IPS DF 4.7 (cell line): ENCODE data around the gene ARHGAP6.
"Not testable (repeated sequence)": the region's sequence is repeated elsewhere in the genome, so short reads cannot be mapped to it uniquely, and the experiment has no call there.

Experiments used
- DNase-seq: peaks from one replicate; pipeline ENCODE4 v3.0.0-alpha.2; 2013; ENCODE audit warnings: low spot score; ENCODE audit errors: extremely low read depth

ARHGAP6 gene

DNA sequence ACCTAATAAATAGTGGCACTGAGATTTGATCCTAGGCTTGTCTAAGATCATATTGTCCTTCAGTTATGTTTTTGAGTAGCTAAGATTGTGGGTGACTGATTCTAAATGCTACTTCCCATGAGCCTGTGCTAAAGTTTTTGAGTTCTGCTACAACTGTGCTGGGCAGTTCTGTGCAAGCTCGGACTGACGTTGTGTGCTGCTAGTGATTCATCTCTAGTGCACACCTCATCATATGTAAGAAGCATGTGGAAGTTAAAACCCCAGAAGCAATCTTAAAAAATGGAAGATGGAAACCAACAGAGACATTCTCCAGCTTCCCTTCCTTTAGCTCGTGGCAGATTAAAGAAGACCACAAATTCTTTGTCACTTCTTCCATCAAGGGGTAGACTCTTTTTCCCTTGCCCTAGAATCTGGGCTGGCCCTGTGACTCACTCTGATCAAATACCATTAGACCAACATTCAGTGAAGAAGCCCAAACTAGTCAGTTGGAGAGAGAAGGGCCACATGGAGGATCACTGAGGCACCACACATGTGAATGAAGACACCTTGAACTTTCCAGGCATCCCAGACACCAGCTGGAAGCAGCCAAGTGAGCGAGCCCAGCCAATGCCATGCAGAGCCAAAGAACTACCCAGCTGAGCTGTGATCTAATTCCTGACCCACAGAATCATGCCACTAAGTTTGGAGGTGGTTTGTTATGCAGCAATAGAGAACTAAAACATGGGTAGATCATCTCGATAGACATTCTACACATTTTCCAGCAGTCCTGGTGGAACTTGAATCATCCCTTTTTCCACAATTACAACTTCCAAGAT, 16.8 kb downstream of the ARHGAP6 start:
- no peak for DNase-seq

GRCh38 chrX:11647138-11647537, 18.6 kb downstream of the ARHGAP6 start:
- DNase-seq: no peak

DNA sequence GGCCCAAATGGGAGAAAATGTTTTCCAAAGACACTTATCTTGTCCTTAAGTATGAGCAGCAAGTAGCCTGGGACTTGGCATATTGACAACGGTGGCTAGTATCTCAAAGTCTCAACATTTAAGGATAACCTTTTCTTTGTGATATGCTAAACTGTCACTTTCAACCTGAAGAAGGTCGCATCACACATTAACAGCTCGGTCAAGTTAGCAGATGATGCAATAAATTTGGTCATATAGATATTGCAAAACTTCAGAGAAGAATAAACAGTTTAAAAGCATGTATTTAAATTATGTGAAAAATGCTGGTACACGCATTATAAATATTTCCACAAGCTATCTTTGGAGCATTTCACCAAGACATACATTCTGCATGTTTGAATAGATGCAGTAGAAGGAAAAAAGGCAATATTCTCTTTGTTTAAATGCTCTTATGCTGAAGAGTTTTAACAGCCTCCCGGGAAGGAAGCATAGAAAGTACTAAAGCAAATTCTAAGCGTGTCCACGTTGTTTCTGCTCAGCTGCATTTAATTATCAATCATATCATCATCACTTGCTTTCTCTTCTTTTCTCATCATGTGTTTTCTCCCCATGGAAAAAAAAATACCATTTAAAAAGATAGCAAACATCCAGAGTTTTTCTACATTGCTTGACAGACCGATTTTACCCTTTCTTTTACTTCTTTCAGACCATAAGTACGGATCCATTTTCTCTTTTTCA, 24.2 kb downstream of the ARHGAP6 start:
- no peak for DNase-seq

- no peak for DNase-seq
Measured at GRCh38 chrX:11640089-11640488, 25.6 kb downstream of the ARHGAP6 start.

GRCh38 chrX:11632732-11633131, 33.0 kb downstream of the ARHGAP6 start:
- DNase-seq: no peak

DNA sequence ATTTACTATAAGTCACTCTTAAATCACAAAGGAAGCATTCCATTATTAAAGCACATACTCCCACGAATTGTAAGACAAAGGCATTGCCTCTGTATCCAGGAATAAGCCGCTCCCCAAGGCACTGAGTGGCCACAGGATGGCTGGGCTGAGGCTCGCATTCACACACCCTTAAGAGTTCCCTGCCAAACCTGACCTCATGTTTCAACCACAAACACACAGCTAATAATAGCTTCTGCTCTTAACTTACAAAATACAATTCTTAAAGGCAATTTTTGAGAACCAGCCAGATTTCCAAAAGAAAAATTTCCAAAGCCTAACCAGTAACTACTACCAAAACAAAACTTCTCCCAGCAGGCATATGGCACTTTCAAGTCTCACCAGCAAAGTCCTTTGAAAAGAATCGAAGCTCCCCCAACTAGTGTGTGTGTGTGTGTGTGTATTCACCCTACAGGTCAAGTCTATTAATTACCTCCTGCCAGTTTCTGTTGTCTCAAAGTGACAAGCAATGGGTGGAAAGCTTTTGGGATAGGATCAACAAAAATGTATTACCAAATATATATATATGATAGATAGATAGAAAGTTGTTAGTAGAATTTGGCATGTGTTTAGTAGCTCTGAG, 36.0 kb downstream of the ARHGAP6 start:
- DNase-seq: no peak

DNA sequence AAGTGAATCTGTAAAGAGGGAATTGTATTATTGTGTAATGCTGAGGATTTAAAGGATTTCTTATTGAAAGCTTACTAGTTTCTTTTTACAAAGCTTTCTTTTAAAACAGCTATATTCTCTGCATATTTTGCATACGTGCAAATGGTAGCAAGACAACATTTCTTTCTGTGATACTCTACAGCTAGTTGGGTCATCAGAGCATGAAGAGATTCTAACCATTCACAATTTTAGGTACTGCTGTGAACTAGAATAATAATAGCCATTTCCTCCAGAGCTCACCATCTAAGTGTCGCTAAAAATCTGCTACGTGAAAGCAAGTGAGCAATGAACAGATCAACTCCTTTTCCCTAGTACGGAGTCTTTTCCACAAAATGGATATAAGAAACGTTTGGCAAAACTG, 37.3 kb downstream of the ARHGAP6 start:
- DNase-seq: no peak

GRCh38 chrX:11626351-11626750, 39.4 kb downstream of the ARHGAP6 start:
- DNase-seq: no peak

- DNase-seq: no peak
Measured at GRCh38 chrX:11619441-11619840, 46.3 kb downstream of the ARHGAP6 start.

DNA sequence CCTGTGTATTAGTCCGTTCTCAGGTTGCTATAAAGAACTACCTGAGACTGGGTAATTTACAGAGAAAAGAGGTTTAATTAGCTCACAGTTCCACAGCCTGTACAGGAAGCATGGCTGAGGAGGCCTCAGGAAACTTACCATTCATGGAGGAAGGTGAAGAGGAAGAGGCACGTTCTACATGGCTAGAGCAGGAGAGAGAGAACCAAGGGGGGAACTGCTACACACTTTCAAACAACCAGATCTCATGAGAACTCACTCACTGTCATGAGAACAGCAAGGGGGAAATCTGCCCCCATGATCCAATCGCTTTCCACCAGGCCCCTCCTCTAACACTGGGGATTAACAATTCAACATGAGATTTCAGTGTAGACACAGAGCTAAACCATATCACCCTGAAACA, 51.5 kb downstream of the ARHGAP6 start:
- not testable (repeated sequence) for DNase-seq

DNA sequence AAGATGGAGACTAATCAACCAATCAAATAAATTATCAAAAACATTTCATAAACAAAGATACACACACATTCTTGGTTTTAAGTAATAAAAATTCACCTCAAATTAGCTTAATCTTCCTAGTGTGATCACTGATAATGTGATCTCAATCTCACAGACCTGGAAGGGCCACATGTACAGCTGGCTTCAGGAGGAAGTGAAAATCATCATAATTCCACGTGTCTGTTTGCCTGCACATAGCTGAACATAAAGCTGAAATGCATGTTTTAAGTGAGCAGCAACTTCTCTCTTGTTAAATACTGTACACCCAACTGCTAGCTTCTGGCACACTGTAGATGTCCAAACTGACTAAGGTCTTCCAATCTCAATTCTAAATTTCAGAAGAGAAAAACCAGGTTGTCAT, 53.8 kb downstream of the ARHGAP6 start:
- no peak for DNase-seq

DNA sequence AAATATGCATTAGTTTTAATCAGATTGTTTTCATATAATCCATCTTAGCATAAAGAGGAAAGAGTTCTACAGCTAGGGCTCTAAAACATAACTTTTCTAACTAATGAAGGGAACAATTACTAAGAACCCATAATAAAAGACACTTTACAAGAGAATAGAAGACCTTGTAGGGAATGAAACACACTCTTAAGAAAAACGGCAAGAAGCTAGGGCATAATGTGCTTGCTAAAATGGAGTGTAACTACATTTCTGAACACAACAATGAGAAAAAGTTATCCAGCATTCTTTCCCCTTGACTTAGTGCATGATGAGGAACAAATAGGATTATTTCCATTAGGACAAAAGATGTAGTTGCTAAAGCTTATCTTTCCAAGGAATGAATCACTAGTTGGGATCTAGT, 54.6 kb downstream of the ARHGAP6 start:
- no peak for DNase-seq

DNA sequence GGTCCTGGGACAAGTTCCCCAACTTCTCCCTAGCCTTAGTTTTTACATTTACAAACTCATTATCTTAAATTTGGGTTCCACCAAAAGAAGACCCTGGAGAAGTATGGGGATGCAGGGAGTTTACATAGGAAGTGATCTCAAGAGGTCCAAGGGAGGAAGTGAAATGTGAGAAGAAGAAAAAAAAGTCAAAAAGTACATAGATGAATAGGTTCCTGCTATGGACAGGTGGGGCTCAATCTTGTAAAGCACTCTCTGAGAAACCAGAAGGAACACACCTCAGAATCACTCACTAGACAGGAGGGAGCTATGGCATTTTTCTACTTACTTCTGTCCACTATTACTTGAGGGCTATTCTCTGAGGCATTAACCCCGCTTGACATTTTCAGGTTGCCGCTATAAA, 56.6 kb downstream of the ARHGAP6 start:
- DNase-seq: no peak

GRCh38 chrX:11606408-11606807, 59.3 kb downstream of the ARHGAP6 start:
- no peak for DNase-seq

DNA sequence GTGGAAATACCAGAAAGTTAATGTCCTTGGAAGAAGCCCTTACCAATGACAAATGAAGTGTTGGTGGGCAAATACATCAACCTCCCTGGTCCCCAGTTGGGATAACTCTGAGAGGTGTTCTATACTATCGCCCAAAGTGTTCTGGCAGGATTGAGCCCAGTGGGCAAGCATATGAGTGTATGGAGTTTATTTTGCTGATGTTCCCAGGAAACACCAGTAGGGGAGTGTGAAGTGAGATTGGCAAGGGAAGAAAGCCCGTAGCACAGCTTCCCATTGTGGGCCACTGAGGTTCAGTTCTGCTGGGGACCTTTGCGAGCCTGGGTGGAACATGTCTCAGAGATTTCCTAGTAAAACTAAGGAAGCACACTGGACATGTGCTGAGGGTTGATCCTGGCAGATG, 65.1 kb downstream of the ARHGAP6 start:
- DNase-seq: no peak

DNA sequence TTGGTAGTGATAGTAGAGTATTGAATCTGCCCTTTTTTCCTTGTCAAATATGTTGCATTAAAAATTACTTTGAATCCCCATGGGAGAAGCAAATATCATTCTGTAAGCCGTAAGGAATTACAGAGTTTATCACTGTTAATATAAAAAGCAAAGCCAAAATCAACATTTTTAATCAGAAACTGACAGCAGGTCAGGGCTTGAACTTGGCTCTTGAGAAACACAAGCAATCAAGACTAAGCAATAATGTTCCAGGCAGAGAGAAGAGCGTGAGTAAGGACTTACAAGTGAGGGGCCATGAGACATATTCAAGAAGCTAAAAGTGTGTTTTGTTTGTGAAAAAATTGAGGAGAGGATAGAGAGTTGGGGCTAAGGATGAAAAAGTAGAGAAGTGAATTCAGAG, 68.2 kb downstream of the ARHGAP6 start:
- no peak for DNase-seq

DNA sequence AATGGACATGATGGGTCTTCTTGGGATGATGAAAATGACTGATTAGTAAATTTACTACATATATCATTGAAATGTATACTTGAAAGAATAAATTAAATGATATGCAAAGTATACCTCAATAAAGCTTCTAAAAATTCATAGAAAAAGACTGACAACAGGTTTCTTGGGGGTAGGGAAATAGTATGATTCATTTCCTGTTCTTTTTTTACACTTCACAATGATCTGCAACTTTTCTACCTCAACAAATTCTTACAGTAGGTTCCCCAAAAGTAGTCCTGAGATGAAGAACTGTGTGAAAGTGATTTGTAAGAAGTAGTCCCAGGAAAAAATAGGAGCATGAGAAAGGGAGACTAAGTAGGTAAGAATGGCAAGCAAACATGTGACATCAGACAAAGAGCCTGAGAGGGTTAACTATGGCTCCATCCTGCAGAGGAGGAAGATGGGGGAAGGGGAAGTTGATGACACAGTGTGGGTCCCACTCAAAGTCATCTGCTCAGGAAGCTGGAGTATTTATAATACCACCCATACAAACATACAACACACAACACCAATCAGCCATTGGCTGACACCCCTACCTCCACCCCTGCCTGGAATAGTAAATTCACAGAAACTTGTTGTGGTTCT, 73.9 kb downstream of the ARHGAP6 start:
- no peak for DNase-seq

DNA sequence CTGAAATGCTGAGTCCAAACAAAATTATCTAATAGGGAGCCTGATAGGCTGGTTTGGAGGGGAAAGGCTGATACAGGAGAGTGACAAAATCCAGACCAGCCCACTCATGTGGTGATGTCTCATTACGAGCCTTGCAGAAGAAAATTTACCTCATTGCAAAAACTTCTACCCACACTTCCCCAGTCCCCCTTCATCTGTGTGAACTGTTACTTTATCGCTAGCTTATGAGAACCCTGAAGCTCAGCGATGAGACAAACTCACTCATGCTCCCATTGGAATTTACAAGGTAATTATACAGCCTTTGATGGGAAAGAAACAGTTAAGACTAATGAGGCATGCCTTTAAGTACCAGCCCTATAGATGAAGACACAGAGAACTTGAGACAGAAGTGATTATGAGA, 76.1 kb downstream of the ARHGAP6 start:
- DNase-seq: no peak

DNA sequence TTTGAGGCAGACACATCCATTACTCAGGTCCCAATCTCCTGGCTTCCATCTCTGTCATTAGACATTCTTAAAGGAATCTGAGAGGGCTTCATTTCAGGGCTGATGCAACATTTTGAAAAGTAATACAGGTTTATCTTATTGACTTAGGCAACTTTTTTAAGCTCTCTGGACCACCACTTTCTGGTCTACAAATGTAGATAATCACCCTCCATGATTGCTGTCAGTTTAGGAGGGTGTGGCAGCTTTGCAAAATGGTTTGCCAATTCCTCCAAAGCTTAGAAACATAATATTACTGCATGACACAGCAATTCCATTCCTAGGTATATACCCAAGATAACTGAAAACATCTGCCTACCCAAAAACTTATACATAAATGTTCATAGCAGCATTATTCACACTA, 77.6 kb downstream of the ARHGAP6 start:
- no peak for DNase-seq

DNA sequence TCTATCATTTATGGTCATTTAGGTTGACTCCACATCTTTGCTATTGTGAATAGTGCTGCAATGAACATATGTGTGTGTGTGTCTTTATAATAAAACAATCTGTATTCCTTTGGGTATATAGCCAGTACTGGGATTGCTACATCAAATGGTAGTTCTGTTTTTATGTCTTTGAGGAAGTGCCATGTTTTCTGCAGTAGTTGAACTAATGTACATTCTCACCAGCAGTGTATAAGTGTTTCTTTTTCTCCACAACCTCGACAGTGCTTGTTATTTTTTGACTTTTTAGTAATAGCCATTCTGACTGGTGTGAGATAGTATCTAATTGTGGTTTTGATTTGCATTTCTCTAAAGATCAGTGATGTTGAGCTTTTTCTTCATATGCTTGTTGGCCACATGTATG, 80.5 kb downstream of the ARHGAP6 start:
- no peak for DNase-seq

DNA sequence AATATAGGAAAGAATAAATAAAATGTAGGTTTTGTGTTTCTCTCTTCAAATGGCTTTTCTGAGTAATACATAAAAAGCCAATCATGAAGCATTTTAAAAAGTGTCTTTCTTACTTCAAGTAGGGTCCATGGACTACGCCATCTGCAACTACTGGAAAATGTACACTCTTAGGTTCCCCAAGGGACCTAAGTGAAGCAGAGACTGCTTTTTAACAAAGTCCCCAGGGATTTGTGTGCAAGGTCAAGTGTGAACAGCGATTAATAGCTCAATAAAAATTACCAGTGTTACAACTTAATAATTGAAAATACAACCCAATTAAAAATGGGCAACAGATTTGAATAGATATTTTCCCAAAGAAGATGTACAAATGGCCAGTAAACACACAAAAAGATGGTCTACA, 84.9 kb downstream of the ARHGAP6 start:
- no peak for DNase-seq
